Psoas muscle (tissue), 8 donors: ENCODE measurements around the gene BMP3. TPM values are rescaled to one million over a fixed set of nuclear protein-coding genes. Genes with fewer than 3 reads are reported as not detected.
"Not testable (repeated sequence)": the region's sequence is repeated elsewhere in the genome, so short reads cannot be mapped to it uniquely, and the experiment has no call there.

Source experiments
- ATAC-seq, 4 donors: fragments of 200-7000 bp; cut with Tn5 transposase; one replicate each; pipeline ENCODE4 v1.9.1; 2020; ENCODE audit warnings: moderate library complexity in 3 of 4, mild to moderate bottlenecking in 2 of 4
- DNase-seq, 2 donors: peaks; one replicate each; pipeline ENCODE4 v3.0.0-alpha.2; 2020
- H3K27ac ChIP-seq: fragments of 200-600 bp; one replicate; pipeline ENCODE4 v1.8.0; 2022
- H3K27me3 ChIP-seq, 3 donors: fragments of 200-600 bp in 1 of 3; one replicate each; pipeline versions ENCODE4 v1.6.1 to v1.8.0; 2013 to 2022; ENCODE audit warnings: low read length in 2 of 3, mild to moderate bottlenecking in 2 of 3, moderate library complexity in 1 of 3; ENCODE audit not compliant: insufficient read depth in 3 of 3
- H3K36me3 ChIP-seq, 2 donors: fragments of 200-600 bp in 1 of 2; one replicate each; pipeline versions ENCODE4 v1.6.1 to v1.8.0; 2013 to 2022; ENCODE audit warnings: low read depth in 1 of 2, mild to moderate bottlenecking in 1 of 2, moderate library complexity in 1 of 2; ENCODE audit not compliant: insufficient read depth in 1 of 2
- H3K4me1 ChIP-seq: fragments of 200-600 bp; one replicate; pipeline ENCODE4 v1.8.0; 2022
- H3K4me3 ChIP-seq: fragments of 200-600 bp; one replicate; pipeline ENCODE4 v1.8.0; 2022; ENCODE audit warnings: mild to moderate bottlenecking
- H3K9me3 ChIP-seq: fragments of 200-600 bp; one replicate; pipeline ENCODE4 v1.8.0; 2022
- CTCF ChIP-seq: fragments of 200-600 bp; IDR thresholded peaks from one replicate; pipeline ENCODE4 v1.8.0; 2022; ENCODE audit warnings: antibody characterized with exemption
- WGBS, 3 donors: extraction: QIAGEN DNeasy Blood & Tissue Kit; methylation state at CpG; one replicate each; pipeline versions ENCODE4 v1.1.6 to v1.1.7; 2013; 5-methylcytosine and 5-hydroxymethylcytosine counted together
- intact Hi-C, 2 donors: fragments of 100-400 bp; cut with DNase I; formaldehyde crosslinking; loops; one replicate each; pipeline versions ENCODE4 v1.11.0 to v1.14.2; 2022
- polyA plus RNA-seq, 3 donors: library from polyadenylated mRNA; stranded (reverse); fragments of 200-250 nt; gene quantifications; one replicate each; pipeline ENCODE4 v1.2.3, GENCODE V29; 2013
- total RNA-seq, 4 donors: library from RNA; stranded (reverse); fragmentation: NEBNext Ultra II Directional in 2 of 4; extraction: Animal tissue kit (Norgen Biotek cat#: 25700) in 2 of 4; gene quantifications; one replicate each; pipeline versions ENCODE4 v1.2.1 to v1.2.4, GENCODE V29; 2021 to 2023
- donor health status: healthy with polysubstance abuse.
- donor health status: DM: no; HTN: no; CAD: no; lungs with moderate emphysema.
- donor health status: Bipolar disorder and iron deficiency.
- donor health status: healthy.
- donor health status: DM: yes; HTN: yes; CAD: no.
- donor health status: DM: no; HTN: no; CAD: no.
- donor health status: DM: no; HTN: no; CAD: no.
- donor health status: DM: yes; HTN: yes; CAD: no.

Gene BMP3
- total and polyA plus RNA-seq, 7 donors, result 0.03 to 0.09 (median 0.06) TPM; not detected in 3

- H3K27me3 ChIP-seq, result no peaks in the 10 kb centered on the region
- WGBS, 3 donors, result 72 to 86% (median 85%) methylated on average over 3 of the region's 3 CpGs
- ATAC-seq, result no peak
- H3K9me3 ChIP-seq, result no peaks in the 10 kb centered on the region
- H3K27ac ChIP-seq, result no peak overlapping the region
- no peak for TF ChIP-seq CTCF
- H3K4me1 ChIP-seq, result no peaks in the 10 kb centered on the region
- intact Hi-C loops, result no loop called here
- no peaks in the 10 kb centered on the region for H3K36me3 ChIP-seq
- no peak for DNase-seq
- no peak overlapping the region for H3K4me3 ChIP-seq
Measured at GRCh38 chr4:80999943-81000342, 30.6 kb upstream of the BMP3 start.

GRCh38 chr4:81003597-81004111, 26.9 kb upstream of the BMP3 start:
- no peaks in the 10 kb centered on the region for H3K36me3 ChIP-seq
- no peaks in the 10 kb centered on the region for H3K9me3 ChIP-seq
- WGBS, 3 donors, result 22 to 36% (median 31%) methylated on average over 2 of the region's 2 CpGs
- intact Hi-C loops, result no loop called here
- H3K27ac ChIP-seq, result no peak overlapping the region
- ATAC-seq, result no peak
- no peak for DNase-seq
- H3K27me3 ChIP-seq, result peaks cover 0 to 2% (median 0%) of the 10 kb centered on the region in 3 donors
- H3K4me3 ChIP-seq, result no peak overlapping the region
- TF ChIP-seq CTCF, result no peak
- no peaks in the 10 kb centered on the region for H3K4me1 ChIP-seq

GRCh38 chr4:81007417-81007816, 23.1 kb upstream of the BMP3 start:
- no peak for DNase-seq
- Histone ChIP-seq H3K27ac (no peak overlapping the region), H3K27me3 (peaks cover 0 to 2% (median 0%) of the 10 kb centered on the region in 3 donors), H3K9me3 (no peaks in the 10 kb centered on the region), H3K4me1 (no peaks in the 10 kb centered on the region), H3K4me3 (no peak overlapping the region), H3K36me3 (no peaks in the 10 kb centered on the region)
- TF ChIP-seq CTCF, result no peak
- WGBS, 3 donors, result 78 to 85% (median 83%) methylated on average over 2 of the region's 2 CpGs
- ATAC-seq, result no peak
- intact Hi-C loops, result no loop called here

- DNase-seq, H3K36me3 ChIP-seq, ATAC-seq, intact Hi-C loops, H3K4me3 ChIP-seq, H3K27ac ChIP-seq, H3K4me1 ChIP-seq, H3K27me3 ChIP-seq, H3K9me3 ChIP-seq: not testable (repeated sequence)
- 35 to 70% (median 66%) methylated on average over 2 of the region's 2 CpGs for WGBS, 3 donors
Measured at GRCh38 chr4:81016566-81016965, 13.9 kb upstream of the BMP3 start.

- TF ChIP-seq CTCF, result no peak
- no peaks in the 10 kb centered on the region for H3K9me3 ChIP-seq
- 66 to 81% (median 70%) methylated on average over 1 of the region's 1 CpG for WGBS, 3 donors
- DNase-seq, result no peak
- no peaks in the 10 kb centered on the region for H3K4me1 ChIP-seq
- no peak overlapping the region for H3K4me3 ChIP-seq
- no peak for ATAC-seq
- intact Hi-C loops, result no loop called here
- H3K27ac ChIP-seq, result no peak overlapping the region
- peaks cover 0 to 11% (median 0%) of the 10 kb centered on the region in 3 donors for H3K27me3 ChIP-seq
- H3K36me3 ChIP-seq, result no peaks in the 10 kb centered on the region
Measured at GRCh38 chr4:81019006-81019405, 11.5 kb upstream of the BMP3 start.
